Suppressor macrophage treated with lipopolysaccharide for 1 hour (primary cell): ENCODE results near the gene ALK.

Experiments
- DNase-seq, 3 donors: peaks; one replicate each; pipeline ENCODE4 v3.0.0-alpha.2; 2020 to 2022

ALK gene

DNA sequence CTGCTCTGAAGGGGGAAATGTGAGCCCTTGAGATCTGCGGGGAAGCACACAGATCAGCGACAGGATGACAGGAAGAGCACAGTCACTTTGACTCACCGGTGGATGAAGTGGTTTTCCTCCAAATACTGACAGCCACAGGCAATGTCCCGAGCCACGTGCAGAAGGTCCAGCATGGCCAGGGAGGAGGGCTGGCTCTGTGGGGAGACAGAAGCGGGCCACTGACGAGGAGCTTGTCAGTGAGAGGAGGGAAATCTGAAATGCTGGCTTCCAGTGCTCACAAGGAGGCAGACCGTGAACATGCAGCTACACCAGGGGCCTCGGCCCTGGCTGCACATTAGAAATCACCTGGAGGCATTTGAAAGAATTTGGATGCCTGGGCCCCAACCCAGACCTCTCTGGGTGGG lies 707.5 kb downstream of the ALK start:
- peak in 2 of 3 donors; percentile 15 to 28 for DNase-seq

DNA sequence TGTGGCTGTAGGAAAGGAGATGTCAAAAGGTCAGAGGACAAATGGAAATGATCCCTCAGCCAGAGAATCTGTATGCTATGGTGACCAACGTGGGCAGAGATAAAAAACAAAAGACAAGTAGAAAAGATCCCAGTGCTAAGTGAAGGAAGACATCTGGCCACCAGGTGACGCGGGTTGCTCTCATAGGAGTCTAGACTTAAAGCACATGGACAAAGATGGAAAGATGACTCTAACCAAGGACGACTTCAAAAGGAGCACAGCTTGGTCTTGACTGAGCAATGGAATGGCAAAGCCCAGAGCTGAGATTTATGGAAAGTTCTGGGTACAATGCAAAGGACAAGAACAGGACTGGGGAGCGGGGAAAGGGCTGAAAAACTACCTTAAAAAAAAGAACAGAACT lies 709.4 kb downstream of the ALK start:
- no peak for DNase-seq

- DNase-seq = no peak
These were observed 711.8 kb downstream of the ALK start for GRCh38 chr2:29209551-29209950.

GRCh38 chr2:29207352-29208148 lies 713.8 kb downstream of the ALK start:
- no peak for DNase-seq

DNA sequence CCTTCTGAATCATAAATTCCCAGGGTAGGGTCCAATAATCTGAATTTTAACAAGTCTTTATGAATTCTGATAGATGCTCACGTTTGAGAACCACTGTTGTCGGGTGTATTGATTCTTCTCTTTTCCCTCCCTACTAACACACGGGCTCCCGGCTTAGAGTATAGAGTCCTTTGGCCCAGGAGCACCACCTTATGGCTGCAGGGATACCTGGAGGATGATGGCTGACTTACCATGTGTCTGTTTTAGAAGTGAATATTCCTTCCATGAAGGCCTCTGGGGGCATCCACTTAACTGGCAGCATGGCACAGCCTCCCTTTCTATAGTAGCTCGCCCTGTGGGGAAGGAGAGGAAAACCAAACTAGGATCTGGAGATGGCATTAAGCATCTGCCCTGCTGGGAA lies 714.4 kb downstream of the ALK start:
- DNase-seq = no peak

DNA sequence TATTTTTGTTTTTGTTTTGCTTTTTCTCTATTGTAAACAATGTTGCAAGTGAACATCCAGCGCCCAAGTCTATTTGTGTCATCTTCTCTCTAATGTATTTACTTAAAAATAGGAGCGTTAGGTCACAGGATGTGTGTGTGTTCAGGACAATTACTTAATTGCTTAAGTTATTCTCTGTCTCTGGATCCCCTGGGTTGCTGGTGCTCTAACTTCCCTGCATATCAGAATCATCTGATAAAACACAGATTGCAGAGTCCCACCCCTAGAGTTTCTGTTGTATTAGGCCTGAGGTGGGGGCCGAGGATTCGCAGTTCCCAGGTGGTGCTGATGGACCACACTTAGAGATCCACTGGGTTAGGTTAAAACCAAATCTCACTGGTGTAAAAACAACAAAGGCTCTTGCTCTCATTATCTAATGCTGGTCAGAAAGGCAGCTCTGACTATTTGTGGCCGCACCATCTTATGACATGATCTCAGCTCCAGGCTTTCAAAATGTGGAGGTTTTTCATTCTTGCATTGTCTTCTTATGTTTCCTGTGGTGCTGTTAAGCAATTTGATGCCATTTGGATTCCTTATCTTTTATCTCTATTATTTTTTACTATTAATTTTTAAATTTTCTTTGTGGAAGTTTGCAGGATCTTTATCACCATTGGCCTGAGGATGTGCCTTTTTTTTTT lies 718.4 kb downstream of the ALK start:
- DNase-seq = no peak

DNA sequence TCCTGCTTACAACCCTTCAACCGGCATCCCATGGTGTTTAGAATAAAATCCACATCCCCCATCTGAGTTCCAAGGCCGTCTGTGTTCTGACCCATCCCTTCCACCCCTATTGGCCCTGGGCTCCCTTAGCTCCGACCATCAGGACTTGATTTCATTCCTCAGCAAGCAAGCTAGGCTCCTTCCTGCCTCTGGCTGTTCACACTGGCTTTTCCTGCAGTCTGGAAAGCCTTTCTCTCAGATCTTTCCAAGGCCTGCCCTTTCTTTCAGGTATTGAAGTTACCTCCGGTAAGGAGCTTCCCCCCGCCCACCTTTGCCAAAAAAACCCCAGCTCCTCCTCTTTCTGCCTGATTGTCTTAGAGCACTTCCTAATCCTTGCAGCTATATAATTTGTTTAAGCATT lies 719.4 kb downstream of the ALK start:
- no peak for DNase-seq

DNA sequence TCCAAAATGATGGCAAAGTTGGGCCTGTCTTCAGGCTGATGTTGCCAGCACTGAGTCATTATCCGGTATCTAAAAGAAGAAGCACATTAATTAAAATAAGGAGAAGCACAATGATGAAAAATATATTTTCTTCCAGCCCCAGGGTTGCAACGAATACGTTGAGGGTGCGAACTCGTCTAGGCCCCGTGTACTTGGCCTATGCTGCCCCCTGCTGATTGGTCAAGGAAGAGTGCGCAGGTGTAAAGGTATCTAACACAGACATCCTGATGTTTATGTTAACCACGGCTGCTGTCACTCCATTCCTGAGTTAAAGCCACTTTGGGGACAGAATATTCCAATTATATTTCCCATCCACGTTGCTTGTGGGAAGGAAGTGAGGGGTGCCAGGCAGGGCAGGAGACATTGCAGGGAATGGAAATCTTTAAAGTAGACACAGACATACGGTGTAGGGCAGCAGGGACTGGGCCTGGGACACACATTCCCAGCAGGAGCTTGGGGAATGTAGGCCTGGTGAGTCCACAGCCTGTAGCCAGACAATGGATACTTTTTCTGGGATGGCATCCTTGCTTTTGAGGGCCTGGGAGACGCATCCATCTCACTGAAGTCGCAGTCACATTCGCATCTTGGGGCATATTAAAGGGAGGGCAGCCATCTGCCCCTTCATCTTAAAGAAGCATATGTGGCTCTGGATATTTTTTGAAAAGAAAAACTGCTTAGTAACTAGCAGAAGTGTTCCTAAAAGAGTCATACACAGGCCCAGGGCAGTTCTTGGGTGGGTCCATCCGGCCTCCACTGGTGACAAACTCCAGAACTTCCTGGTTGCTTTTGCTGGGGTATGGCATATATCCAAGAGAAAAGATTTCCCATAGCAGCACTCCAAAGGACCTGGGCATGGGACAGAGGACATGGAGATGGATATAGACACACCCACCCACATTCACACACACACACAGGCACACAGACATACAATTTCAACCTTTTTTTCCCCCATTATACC lies 724.3 kb downstream of the ALK start:
- DNase-seq = peak; percentile 46 to 63 (median 48)

GRCh38 chr2:29195796-29196195 lies 725.6 kb downstream of the ALK start:
- DNase-seq = no peak

DNA sequence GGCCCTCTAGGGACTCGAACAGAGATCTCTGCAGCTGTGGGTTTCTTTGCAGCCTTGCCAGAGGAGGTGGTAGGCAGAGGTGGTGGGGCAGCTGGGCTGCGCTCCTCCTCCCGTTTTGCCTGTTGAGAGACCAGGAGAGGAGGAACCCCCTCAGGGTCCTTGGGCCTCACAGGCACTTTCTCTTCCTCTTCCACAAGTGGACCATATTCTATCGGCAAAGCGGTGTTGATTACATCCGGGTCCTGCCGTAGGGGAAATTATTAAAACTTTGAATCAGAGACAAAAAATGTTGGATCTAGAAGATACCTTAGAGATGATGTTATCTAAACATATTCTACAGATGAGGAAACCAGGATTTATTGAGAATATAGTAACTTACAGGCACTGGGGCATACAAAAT lies 727.7 kb downstream of the ALK start:
- no peak for DNase-seq

- no peak for DNase-seq
These were observed 728.3 kb downstream of the ALK start for GRCh38 chr2:29193111-29193510.

DNA sequence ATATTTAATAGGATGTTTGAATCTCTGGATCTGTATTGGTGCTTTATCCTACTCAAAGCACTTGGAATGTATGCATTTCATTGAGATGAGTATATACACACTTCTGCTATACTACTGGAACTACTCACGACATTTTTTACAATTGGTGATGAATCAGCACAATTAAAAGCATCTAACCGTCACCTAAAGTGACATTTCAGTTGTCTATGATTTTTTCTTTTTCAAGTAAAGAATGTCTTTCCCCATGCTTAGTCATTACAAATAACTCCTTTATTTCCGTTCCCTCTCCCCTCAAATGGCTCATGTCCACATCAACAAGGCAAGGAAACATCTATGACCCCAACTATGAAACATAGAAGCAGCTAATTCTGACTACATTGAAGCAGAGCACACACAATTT lies 728.9 kb downstream of the ALK start:
- no peak for DNase-seq

DNA sequence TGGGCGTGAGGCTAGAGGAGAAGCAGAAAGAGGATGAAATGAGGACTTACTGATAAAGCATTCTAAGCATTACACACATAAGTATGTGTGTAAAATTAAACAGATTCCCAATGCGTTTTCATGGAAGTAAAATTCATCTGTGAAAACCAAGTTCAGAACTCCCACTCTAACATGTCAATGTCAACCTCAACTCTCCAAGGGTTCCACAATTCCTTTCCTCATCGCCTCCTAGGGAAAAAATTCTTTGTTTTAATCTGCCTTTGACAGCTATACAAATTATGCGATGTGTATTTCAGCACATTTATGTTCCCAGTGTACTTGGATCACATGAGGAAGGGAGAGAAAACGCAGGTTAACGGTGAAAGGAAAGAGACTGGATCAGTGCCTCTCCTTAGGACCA lies 729.6 kb downstream of the ALK start:
- DNase-seq = no peak

- DNase-seq = no peak
These were observed 732.3 kb downstream of the ALK start for GRCh38 chr2:29189052-29189451.

DNA sequence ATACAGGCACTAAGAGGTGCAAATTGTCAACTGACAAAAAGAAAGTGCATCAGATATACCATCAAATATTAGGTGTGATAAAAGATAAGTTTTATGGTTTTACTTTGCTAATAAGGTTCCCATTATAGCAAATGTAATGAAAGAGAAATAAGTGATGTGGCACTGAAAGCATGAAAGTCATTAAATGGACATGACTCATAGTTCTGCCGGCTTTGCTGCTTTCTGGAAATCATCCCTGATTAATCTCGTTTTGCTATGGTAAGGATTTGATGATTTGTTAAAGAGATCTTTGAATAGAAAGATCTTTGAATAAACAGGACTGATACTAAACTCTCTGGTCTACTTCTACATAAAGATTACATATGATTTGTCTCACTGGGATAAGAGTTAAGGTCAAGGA lies 733.5 kb downstream of the ALK start:
- no peak for DNase-seq

- no peak for DNase-seq
These were observed 734.6 kb downstream of the ALK start for GRCh38 chr2:29186817-29187216.

- DNase-seq = no peak
These were observed 736.9 kb downstream of the ALK start for GRCh38 chr2:29184531-29184930.

- DNase-seq = no peak
These were observed 738.5 kb downstream of the ALK start for GRCh38 chr2:29182920-29183319.

- DNase-seq = no peak
These were observed 739.1 kb downstream of the ALK start for GRCh38 chr2:29182334-29182733.

- DNase-seq = no peak
These were observed 746.0 kb downstream of the ALK start for GRCh38 chr2:29175338-29175737.

DNA sequence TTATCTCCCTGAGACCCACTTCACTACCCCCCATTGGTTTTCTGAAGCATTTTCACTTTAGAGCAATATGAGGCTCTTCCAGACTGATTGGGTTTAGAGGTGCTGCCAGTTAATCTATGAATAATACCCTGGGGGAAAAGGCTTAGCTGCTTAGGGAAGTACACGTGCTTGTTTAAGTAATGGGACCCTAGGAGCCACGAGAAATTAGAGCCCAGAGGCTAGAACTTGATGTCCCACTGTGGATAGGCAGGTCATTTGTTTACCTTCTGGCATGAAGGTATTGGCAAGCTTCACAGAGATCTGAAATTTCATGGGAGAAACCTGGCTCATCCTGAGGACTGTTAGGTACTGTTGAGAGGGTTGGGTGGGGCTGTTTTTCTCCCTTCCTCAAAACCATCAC lies 746.4 kb downstream of the ALK start:
- DNase-seq = no peak

DNA sequence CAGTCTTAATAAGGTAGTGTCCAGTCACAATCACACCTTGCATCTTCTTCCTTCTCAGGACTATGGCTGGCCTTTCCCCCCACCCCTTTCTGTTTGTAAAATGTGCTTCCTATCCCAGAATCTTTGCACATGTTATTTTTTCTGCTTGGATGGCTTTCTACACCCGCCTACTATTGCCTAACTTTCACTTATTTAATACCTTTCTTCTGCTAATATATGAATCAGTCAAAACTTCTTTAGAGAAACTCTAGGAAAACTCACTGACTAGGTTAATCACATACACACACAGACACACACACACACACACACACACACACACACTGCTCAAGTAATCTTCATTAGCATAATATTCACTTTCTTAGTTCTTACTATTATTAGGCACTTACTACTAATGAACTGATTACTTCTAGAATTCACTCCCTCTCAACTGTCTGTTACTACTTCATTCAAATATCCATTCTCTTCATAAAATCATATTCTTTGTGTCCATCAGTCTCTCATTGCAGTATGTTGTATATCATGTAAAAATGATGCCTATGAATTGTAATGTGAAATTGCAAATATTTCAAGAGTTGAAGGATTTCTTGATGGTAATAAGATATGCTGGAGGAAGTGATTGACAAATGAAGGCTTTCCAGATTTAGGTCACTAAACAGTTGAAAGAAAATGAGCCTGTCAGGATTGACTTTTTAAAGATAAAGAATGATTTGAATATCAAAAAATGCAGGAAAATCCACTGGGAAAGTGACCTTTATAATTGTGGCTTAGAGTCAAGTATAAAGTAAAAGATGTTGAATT lies 754.9 kb downstream of the ALK start:
- DNase-seq = no peak
